Measurements from ENCODE around the gene WDR64. TPM values are rescaled to one million over a fixed set of nuclear protein-coding genes. Genes with fewer than 3 reads are reported as not detected.

The WDR64 gene
- total and polyA plus RNA-seq, 3 donors from 2014 or later: 4.3 to 7.1 (median 5.5) TPM

- H3K36me3 ChIP-seq (ENCODE audit: low read depth, missing control alignments): no peaks in the 10 kb centered on the region
- no peak for DNase-seq
- peaks cover 7% of the 10 kb centered on the region for H3K4me1 ChIP-seq
- no peak overlapping the region for H3K27ac ChIP-seq
- H3K27me3 ChIP-seq: no peaks in the 10 kb centered on the region
- no peaks in the 10 kb centered on the region for H3K9me3 ChIP-seq
- intact Hi-C loops (cut with DNase I; ENCODE audit: low total_unique reads): loop anchor here (10.0 kb wide), 1 partner anchor 222 kb away; no protein-coding TSS in a partner anchor
- no peak overlapping the region for H3K4me3 ChIP-seq
- no peak for TF ChIP-seq POLR2A (IDR thresholded peaks at IDR 0.05)
- TF ChIP-seq CTCF (IDR thresholded peaks at IDR 0.05): no peak
- 82 to 85% methylated on average over 9 of the region's 9 CpGs for WGBS, 2 donors
Measured at GRCh38 chr1:241612533-241613477, 39.3 kb upstream of the WDR64 start.

GRCh38 chr1:241614144-241614543 lies 37.9 kb upstream of the WDR64 start:
- no peaks in the 10 kb centered on the region for H3K9me3 ChIP-seq
- no peak overlapping the region for H3K27ac ChIP-seq
- no peaks in the 10 kb centered on the region for H3K36me3 ChIP-seq (ENCODE audit: low read depth, missing control alignments)
- 94 to 96% methylated on average over 4 of the region's 4 CpGs for WGBS, 2 donors
- intact Hi-C loops (cut with DNase I; ENCODE audit: low total_unique reads): loop anchor here (10.0 kb wide), 1 partner anchor 221 kb away; no protein-coding TSS in a partner anchor
- H3K4me1 ChIP-seq: peaks cover 7% of the 10 kb centered on the region
- DNase-seq: no peak
- H3K27me3 ChIP-seq: no peaks in the 10 kb centered on the region
- no peak overlapping the region for H3K4me3 ChIP-seq
- TF ChIP-seq POLR2A (IDR thresholded peaks at IDR 0.05): no peak
- no peak for TF ChIP-seq CTCF (IDR thresholded peaks at IDR 0.05)

- Histone ChIP-seq H3K27ac (no peak overlapping the region), H3K4me3 (no peak overlapping the region), H3K27me3 (no peaks in the 10 kb centered on the region), H3K9me3 (no peaks in the 10 kb centered on the region), H3K4me1 (peaks cover 7% of the 10 kb centered on the region), H3K36me3 (ENCODE audit: low read depth, missing control alignments) (no peaks in the 10 kb centered on the region)
- no peak for TF ChIP-seq POLR2A (IDR thresholded peaks at IDR 0.05)
- TF ChIP-seq CTCF (IDR thresholded peaks at IDR 0.05): no peak
- no peak for DNase-seq
- intact Hi-C loops (cut with DNase I; ENCODE audit: low total_unique reads): loop anchor here (10.0 kb wide), 1 partner anchor 220 kb away; no protein-coding TSS in a partner anchor
- WGBS, 2 donors: 69 to 73% methylated on average over 4 of the region's 4 CpGs
Measured at GRCh38 chr1:241614572-241614971, 37.5 kb upstream of the WDR64 start.

- TF ChIP-seq CTCF (IDR thresholded peaks at IDR 0.05) (no peak), POLR2A (IDR thresholded peaks at IDR 0.05) (no peak)
- Histone ChIP-seq H3K9me3 (no peaks in the 10 kb centered on the region), H3K27ac (no peak overlapping the region), H3K4me3 (no peak overlapping the region), H3K27me3 (no peaks in the 10 kb centered on the region), H3K36me3 (ENCODE audit: low read depth, missing control alignments) (no peaks in the 10 kb centered on the region), H3K4me1 (peaks cover 1% of the 10 kb centered on the region)
- 72 to 80% methylated on average over 8 of the region's 8 CpGs for WGBS, 2 donors
- no peak for DNase-seq
- intact Hi-C loops (cut with DNase I; ENCODE audit: low total_unique reads): loop anchor here (10.0 kb wide), 1 partner anchor 219 kb away; no protein-coding TSS in a partner anchor
Measured at GRCh38 chr1:241615043-241615974, 36.8 kb upstream of the WDR64 start.

All from testis (tissue), 3 donors.